ENCODE data around the gene MRPL55.
"Not testable (repeated sequence)": the region's sequence is repeated elsewhere in the genome, so short reads cannot be mapped to it uniquely, and the experiment has no call there.

MRPL55 gene

GRCh38 chr1:228120351-228120750 lies 11.3 kb upstream of the MRPL55 start:
- DNase-seq = no peak

- no peak for DNase-seq
Observed at GRCh38 chr1:228118040-228118439, 8.9 kb upstream of the MRPL55 start.

GRCh38 chr1:228117335-228117734 lies 8.2 kb upstream of the MRPL55 start:
- DNase-seq = no peak

- DNase-seq = no peak
Observed at GRCh38 chr1:228114827-228115226, 5.7 kb upstream of the MRPL55 start.

GRCh38 chr1:228112617-228113016 lies 3.5 kb upstream of the MRPL55 start:
- no peak for DNase-seq

- no peak for DNase-seq
Observed at GRCh38 chr1:228112167-228112566, 3.1 kb upstream of the MRPL55 start.

- not testable (repeated sequence) for DNase-seq
Observed at GRCh38 chr1:228111315-228111714, 2.2 kb upstream of the MRPL55 start.

- DNase-seq = no peak
Observed at GRCh38 chr1:228110556-228110955, 1.5 kb upstream of the MRPL55 start.

- no peak for DNase-seq
Observed at GRCh38 chr1:228109962-228110488, 926 bp upstream of the MRPL55 start.

- DNase-seq = no peak
Observed at GRCh38 chr1:228108742-228109072, 392 bp downstream of the MRPL55 start.

GRCh38 chr1:228108055-228108690 lies 926 bp downstream of the MRPL55 start:
- DNase-seq = no peak

GRCh38 chr1:228107636-228108035 lies 1.5 kb downstream of the MRPL55 start:
- no peak for DNase-seq

GRCh38 chr1:228106800-228107054 lies 2.4 kb downstream of the MRPL55 start:
- DNase-seq = no peak

GRCh38 chr1:228105996-228106799 lies 2.9 kb downstream of the MRPL55 start:
- no peak for DNase-seq

GRCh38 chr1:228105270-228105995 lies 3.7 kb downstream of the MRPL55 start:
- no peak for DNase-seq

GRCh38 chr1:228104526-228105269 lies 4.4 kb downstream of the MRPL55 start:
- no peak for DNase-seq

- peak; percentile 96 for DNase-seq
Observed at GRCh38 chr1:228102791-228103620, 6.1 kb downstream of the MRPL55 start, which contains the start of gene C1orf35. Gene C1orf35 (minus strand): TSS chr1:228103325. CDS start chr1:228103227, 98 bp downstream.

- peak; percentile 63 for DNase-seq
Observed at GRCh38 chr1:228101994-228102790, 6.9 kb downstream of the MRPL55 start.

GRCh38 chr1:228101614-228101993 lies 7.5 kb downstream of the MRPL55 start:
- DNase-seq = no peak

- DNase-seq = no peak
Observed at GRCh38 chr1:228100822-228101613, 8.1 kb downstream of the MRPL55 start.
